Stimulated activated CD4-positive, alpha-beta T cell treated with anti-CD3 and anti-CD28 coated beads, Interleukin-4, amount 100 ng/mL, for 48 hours (primary cell): Measurements from ENCODE around the gene MYBPC1.
"Not testable (repeated sequence)": the region's sequence is repeated elsewhere in the genome, so short reads cannot be mapped to it uniquely, and the experiment has no call there.

Experiments
- DNase-seq, 2 donors: peaks; one replicate each; pipeline ENCODE4 v3.0.0-alpha.2; 2020; ENCODE audit warnings: low read depth in 2 of 2

MYBPC1 gene

DNA sequence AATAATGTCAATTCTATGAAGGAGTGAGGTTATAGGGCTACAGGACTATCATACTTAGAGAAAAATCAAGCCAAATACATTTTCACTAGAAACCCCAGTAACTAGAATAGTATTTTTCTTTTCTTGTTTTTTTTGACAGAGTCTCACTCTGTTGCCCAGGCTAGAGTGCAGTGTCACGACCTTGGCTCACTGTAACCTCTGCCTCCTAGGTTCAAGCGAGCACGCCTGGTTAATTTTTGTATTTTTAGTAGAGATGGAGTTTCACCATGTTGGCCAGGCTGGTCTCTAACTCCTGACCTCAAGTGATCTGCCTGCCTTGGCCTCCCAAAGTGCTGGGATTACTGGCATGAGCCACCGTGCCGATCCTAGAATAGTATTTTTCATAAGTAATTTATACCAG lies 139.7 kb downstream of the MYBPC1 start:
- not testable (repeated sequence) for DNase-seq
